ENCODE results near the gene LETM1. TPM values are rescaled to one million over a fixed set of nuclear protein-coding genes. Genes with fewer than 3 reads are reported as not detected.
"Not testable (repeated sequence)": the region's sequence is repeated elsewhere in the genome, so short reads cannot be mapped to it uniquely, and the experiment has no call there.

Gene LETM1
- total RNA-seq, 1 donor from 2014 or later: 41.8 TPM

GRCh38 chr4:1836650-1837049, 19.3 kb downstream of the LETM1 start:
- ATAC-seq (ENCODE audit: poor library complexity) (no peak), DNase-seq (no peak)
- intact Hi-C loops (cut with DNase I): no loop called here

GRCh38 chr4:1835836-1836235, 20.1 kb downstream of the LETM1 start:
- DNase-seq; ATAC-seq (ENCODE audit: poor library complexity); intact Hi-C loops (cut with DNase I): not testable (repeated sequence)

- ATAC-seq (ENCODE audit: poor library complexity) (no peak), DNase-seq (no peak)
- intact Hi-C loops (cut with DNase I): no loop called here
Measured at GRCh38 chr4:1834047-1834775, 21.7 kb downstream of the LETM1 start.

- no peak for DNase-seq
- no peak for ATAC-seq (ENCODE audit: poor library complexity)
- intact Hi-C loops (cut with DNase I): no loop called here
Measured at GRCh38 chr4:1833307-1834046, 22.5 kb downstream of the LETM1 start.

- DNase-seq (no peak), ATAC-seq (ENCODE audit: poor library complexity) (no peak)
- intact Hi-C loops (cut with DNase I): no loop called here
Measured at GRCh38 chr4:1832690-1833089, 23.3 kb downstream of the LETM1 start.

GRCh38 chr4:1831331-1831730, 24.6 kb downstream of the LETM1 start:
- intact Hi-C loops (cut with DNase I): no loop called here
- DNase-seq (no peak), ATAC-seq (ENCODE audit: poor library complexity) (no peak)

- intact Hi-C loops (cut with DNase I): no loop called here
- ATAC-seq (ENCODE audit: poor library complexity) (no peak), DNase-seq (no peak)
Measured at GRCh38 chr4:1830642-1831228, 25.2 kb downstream of the LETM1 start.

GRCh38 chr4:1830234-1830633, 25.7 kb downstream of the LETM1 start:
- ATAC-seq (ENCODE audit: poor library complexity) (no peak), DNase-seq (no peak)
- intact Hi-C loops (cut with DNase I): no loop called here

GRCh38 chr4:1826531-1827350, 29.2 kb downstream of the LETM1 start:
- ATAC-seq (ENCODE audit: poor library complexity): no peak
- DNase-seq: no peak
- intact Hi-C loops (cut with DNase I): no loop called here

GRCh38 chr4:1825326-1825725, 30.6 kb downstream of the LETM1 start:
- DNase-seq (no peak), ATAC-seq (ENCODE audit: poor library complexity) (no peak)
- intact Hi-C loops (cut with DNase I): no loop called here

GRCh38 chr4:1824746-1825145, 31.2 kb downstream of the LETM1 start:
- no peak for ATAC-seq (ENCODE audit: poor library complexity)
- no peak for DNase-seq
- intact Hi-C loops (cut with DNase I): no loop called here

- ATAC-seq (ENCODE audit: poor library complexity): no peak
Measured at GRCh38 chr4:1823545-1823932, 32.4 kb downstream of the LETM1 start.

GRCh38 chr4:1822568-1823544, 33.1 kb downstream of the LETM1 start:
- ATAC-seq (ENCODE audit: poor library complexity) (no peak), DNase-seq (no peak)
- intact Hi-C loops (cut with DNase I): no loop called here

More at GRCh38 chr4:1823545-1823932, 32.4 kb downstream of the LETM1 start:
- no peak for DNase-seq
- intact Hi-C loops (cut with DNase I): no loop called here

- ATAC-seq (ENCODE audit: poor library complexity) (no peak), DNase-seq (no peak)
- intact Hi-C loops (cut with DNase I): no loop called here
Measured at GRCh38 chr4:1821679-1822567, 34.0 kb downstream of the LETM1 start.

- ATAC-seq (ENCODE audit: poor library complexity): no peak
- no peak for DNase-seq
- intact Hi-C loops (cut with DNase I): no loop called here
Measured at GRCh38 chr4:1819816-1820215, 36.1 kb downstream of the LETM1 start.

GRCh38 chr4:1819284-1819683, 36.7 kb downstream of the LETM1 start:
- ATAC-seq (ENCODE audit: poor library complexity) (no peak), DNase-seq (no peak)
- intact Hi-C loops (cut with DNase I): no loop called here
